Trophoblast cell (in vitro differentiated cells and primary cell): Measurements from ENCODE around the gene ARHGAP26.

Experiments
- DNase-seq, 2 donors: peaks; one replicate each; pipeline ENCODE4 v3.0.0-alpha.2; 2016
- H2AFZ ChIP-seq: 2 replicates; pipeline ENCODE4 v1.6.1; 2013; ENCODE audit warnings: low read length, moderate library complexity, mild to moderate bottlenecking; ENCODE audit not compliant: insufficient read depth, poor library complexity
- H2AK5ac ChIP-seq: 2 replicates; pipeline ENCODE4 v1.6.1; 2013; ENCODE audit warnings: mild to moderate bottlenecking, low read length
- H2BK120ac ChIP-seq: 2 replicates; pipeline ENCODE4 v1.6.1; 2013; ENCODE audit warnings: low read length, mild to moderate bottlenecking, moderate library complexity; ENCODE audit not compliant: insufficient read depth, poor library complexity
- H2BK12ac ChIP-seq: 2 replicates; pipeline ENCODE4 v1.6.1; 2013; ENCODE audit warnings: mild to moderate bottlenecking, low read length, moderate library complexity
- H2BK5ac ChIP-seq: 2 replicates; pipeline ENCODE4 v1.6.1; 2013; ENCODE audit warnings: low read length, low read depth, moderate library complexity, mild to moderate bottlenecking; ENCODE audit not compliant: poor library complexity
- H3K14ac ChIP-seq: 2 replicates; pipeline ENCODE4 v1.6.1; 2013; ENCODE audit warnings: mild to moderate bottlenecking, low read length
- H3K18ac ChIP-seq: 2 replicates; pipeline ENCODE4 v1.6.1; 2013; ENCODE audit warnings: mild to moderate bottlenecking, low read length
- H3K23ac ChIP-seq: 2 replicates; pipeline ENCODE4 v1.6.1; 2013; ENCODE audit warnings: low read length
- H3K27ac ChIP-seq: 2 replicates; pipeline ENCODE4 v1.5.1; 2013; ENCODE audit warnings: low read depth, mild to moderate bottlenecking, inconsistent platforms, low read length, moderate library complexity
- H3K27me3 ChIP-seq: 2 replicates; pipeline ENCODE4 v1.6.1; 2013; ENCODE audit warnings: inconsistent platforms, mild to moderate bottlenecking, low read length, moderate library complexity; ENCODE audit not compliant: insufficient read depth
- H3K36me3 ChIP-seq, 2 experiments: 1 replicate in 1 of 2; 2 replicates in 1 of 2; pipeline ENCODE4 v1.6.1; 2013; ENCODE audit warnings: low read length in 2 of 2, mild to moderate bottlenecking in 2 of 2, moderate library complexity in 1 of 2; ENCODE audit not compliant: insufficient read depth in 2 of 2, control insufficient read depth in 1 of 2
- H3K4ac ChIP-seq: 2 replicates; pipeline ENCODE4 v1.6.1; 2013; ENCODE audit warnings: low read depth, mild to moderate bottlenecking, low read length, moderate library complexity
- H3K4me1 ChIP-seq, 2 experiments: 1 replicate in 1 of 2; 2 replicates in 1 of 2; pipeline ENCODE4 v1.6.1; 2013; ENCODE audit warnings: low read length in 2 of 2, mild to moderate bottlenecking in 2 of 2, moderate library complexity in 1 of 2; ENCODE audit not compliant: insufficient read depth in 2 of 2, control insufficient read depth in 1 of 2
- H3K4me2 ChIP-seq: 2 replicates; pipeline ENCODE4 v1.6.1; 2013; ENCODE audit warnings: inconsistent platforms, mild to moderate bottlenecking, low read length, moderate library complexity
- H3K4me3 ChIP-seq: 2 replicates; pipeline ENCODE4 v1.5.1; 2013; ENCODE audit warnings: mild to moderate bottlenecking, low read depth, low read length, inconsistent platforms
- H3K79me1 ChIP-seq: one replicate; pipeline ENCODE4 v1.6.1; 2013; ENCODE audit warnings: low read length
- H3K79me2 ChIP-seq: 2 replicates; pipeline ENCODE4 v1.6.1; 2013; ENCODE audit warnings: low read length, mild to moderate bottlenecking; ENCODE audit not compliant: control insufficient read depth, insufficient read depth, poor library complexity
- H3K9ac ChIP-seq: 2 replicates; pipeline ENCODE4 v1.6.1; 2013; ENCODE audit warnings: mild to moderate bottlenecking, low read length
- H3K9me3 ChIP-seq: 2 replicates; pipeline ENCODE4 v1.6.1; 2013; ENCODE audit warnings: low read depth, mild to moderate bottlenecking, control low read depth, inconsistent platforms, low read length; ENCODE audit not compliant: insufficient read depth
- H4K12ac ChIP-seq: 2 replicates; pipeline ENCODE4 v1.6.1; 2013; ENCODE audit warnings: low read depth, mild to moderate bottlenecking, low read length, moderate library complexity
- H4K8ac ChIP-seq: 2 replicates; pipeline ENCODE4 v1.6.1; 2013; ENCODE audit warnings: low read depth, mild to moderate bottlenecking, low read length, moderate library complexity
- H4K91ac ChIP-seq: one replicate; pipeline ENCODE4 v1.6.1; 2013; ENCODE audit warnings: low read depth, mild to moderate bottlenecking, low read length, moderate library complexity
- WGBS: extraction: QIAGEN DNeasy Blood & Tissue Kit; methylation state at CpG from one replicate; pipeline ENCODE4 v1.1.7; 2013; ENCODE audit warnings: missing lambda C conversion rate; ENCODE audit not compliant: insufficient read length, insufficient coverage; ENCODE audit errors: extremely low coverage; 5-methylcytosine and 5-hydroxymethylcytosine counted together

The ARHGAP26 gene

GRCh38 chr5:142872217-142872616 is 102.0 kb downstream of the ARHGAP26 start:
- Histone ChIP-seq H3K79me1 (no peaks in the 10 kb centered on the region), H3K9ac (no peak overlapping the region), H2AK5ac (no peak overlapping the region), H3K9me3 (no peaks in the 10 kb centered on the region), H3K4ac (no peak overlapping the region), H2BK120ac (no peak overlapping the region), H3K27me3 (no peaks in the 10 kb centered on the region), H3K36me3 (no peaks in the 10 kb centered on the region), H3K79me2 (no peaks in the 10 kb centered on the region), H4K12ac (no peak overlapping the region), H2AFZ (no peak overlapping the region), H4K8ac (no peak overlapping the region), H3K4me3 (no peak overlapping the region), H3K18ac (no peak overlapping the region), H3K27ac (no peak overlapping the region), H2BK12ac (no peak overlapping the region), H2BK5ac (no peak overlapping the region), H3K23ac (no peak overlapping the region), H3K4me1 (peaks cover 0 to 4% of the 10 kb centered on the region in 2 experiments), H4K91ac (no peak overlapping the region), H3K4me2 (no peak overlapping the region), H3K14ac (no peak overlapping the region)
- no peak for DNase-seq
- no CpG with 5 or more reads among the region's 3 CpGs for WGBS

- H3K18ac ChIP-seq, result no peak overlapping the region
- no peak overlapping the region for H2BK120ac ChIP-seq
- no peak overlapping the region for H2BK12ac ChIP-seq
- H4K91ac ChIP-seq, result no peak overlapping the region
- no CpG with 5 or more reads among the region's 3 CpGs for WGBS
- no peak overlapping the region for H2AK5ac ChIP-seq
- H3K4me1 ChIP-seq, result peaks cover 0 to 4% of the 10 kb centered on the region in 2 experiments
- no peak overlapping the region for H3K4ac ChIP-seq
- no peaks in the 10 kb centered on the region for H3K27me3 ChIP-seq
- H2AFZ ChIP-seq, result no peak overlapping the region
- H3K27ac ChIP-seq, result no peak overlapping the region
- no peaks in the 10 kb centered on the region for H3K9me3 ChIP-seq
- DNase-seq, result peak; percentile 20 to 58
- no peak overlapping the region for H3K4me3 ChIP-seq
- no peaks in the 10 kb centered on the region for H3K79me2 ChIP-seq
- no peaks in the 10 kb centered on the region for H3K36me3 ChIP-seq
- H3K14ac ChIP-seq, result no peak overlapping the region
- H4K12ac ChIP-seq, result no peak overlapping the region
- H3K4me2 ChIP-seq, result no peak overlapping the region
- H4K8ac ChIP-seq, result no peak overlapping the region
- no peaks in the 10 kb centered on the region for H3K79me1 ChIP-seq
- H3K23ac ChIP-seq, result no peak overlapping the region
- no peak overlapping the region for H2BK5ac ChIP-seq
- no peak overlapping the region for H3K9ac ChIP-seq
Observed at GRCh38 chr5:142872795-142873194, 102.6 kb downstream of the ARHGAP26 start.

GRCh38 chr5:142873831-142874230 is 103.7 kb downstream of the ARHGAP26 start:
- no peaks in the 10 kb centered on the region for H3K79me2 ChIP-seq
- no peaks in the 10 kb centered on the region for H3K9me3 ChIP-seq
- H3K4me2 ChIP-seq, result no peak overlapping the region
- no peak overlapping the region for H2BK12ac ChIP-seq
- peak overlapping the region; percentile 25 for H2AFZ ChIP-seq
- H2BK5ac ChIP-seq, result no peak overlapping the region
- WGBS, result no CpG with 5 or more reads among the region's 5 CpGs
- no peak overlapping the region for H2AK5ac ChIP-seq
- no peak overlapping the region for H3K14ac ChIP-seq
- H3K79me1 ChIP-seq, result no peaks in the 10 kb centered on the region
- peaks cover 0 to 4% of the 10 kb centered on the region in 2 experiments for H3K4me1 ChIP-seq
- no peak overlapping the region for H3K4me3 ChIP-seq
- H3K27me3 ChIP-seq, result no peaks in the 10 kb centered on the region
- H3K18ac ChIP-seq, result no peak overlapping the region
- H3K23ac ChIP-seq, result no peak overlapping the region
- H3K9ac ChIP-seq, result no peak overlapping the region
- no peaks in the 10 kb centered on the region for H3K36me3 ChIP-seq
- no peak for DNase-seq
- no peak overlapping the region for H4K91ac ChIP-seq
- H3K27ac ChIP-seq, result no peak overlapping the region
- no peak overlapping the region for H3K4ac ChIP-seq
- no peak overlapping the region for H4K12ac ChIP-seq
- no peak overlapping the region for H2BK120ac ChIP-seq
- H4K8ac ChIP-seq, result no peak overlapping the region

GRCh38 chr5:142874540-142874939 is 104.4 kb downstream of the ARHGAP26 start:
- Histone ChIP-seq H3K27me3 (no peaks in the 10 kb centered on the region), H2BK12ac (no peak overlapping the region), H3K18ac (no peak overlapping the region), H3K79me1 (no peaks in the 10 kb centered on the region), H4K8ac (no peak overlapping the region), H3K4me3 (no peak overlapping the region), H4K12ac (no peak overlapping the region), H2BK120ac (no peak overlapping the region), H3K4ac (no peak overlapping the region), H3K4me1 (peaks cover 0 to 4% of the 10 kb centered on the region in 2 experiments), H2AFZ (no peak overlapping the region), H3K23ac (no peak overlapping the region), H3K9me3 (no peaks in the 10 kb centered on the region), H3K27ac (no peak overlapping the region), H3K79me2 (no peaks in the 10 kb centered on the region), H3K36me3 (no peaks in the 10 kb centered on the region), H3K4me2 (no peak overlapping the region), H4K91ac (no peak overlapping the region), H2AK5ac (no peak overlapping the region), H3K14ac (no peak overlapping the region), H3K9ac (no peak overlapping the region), H2BK5ac (no peak overlapping the region)
- no CpG with 5 or more reads among the region's 7 CpGs for WGBS
- DNase-seq, result no peak
